ENCODE data around the gene MRPL3.

MRPL3 gene

DNA sequence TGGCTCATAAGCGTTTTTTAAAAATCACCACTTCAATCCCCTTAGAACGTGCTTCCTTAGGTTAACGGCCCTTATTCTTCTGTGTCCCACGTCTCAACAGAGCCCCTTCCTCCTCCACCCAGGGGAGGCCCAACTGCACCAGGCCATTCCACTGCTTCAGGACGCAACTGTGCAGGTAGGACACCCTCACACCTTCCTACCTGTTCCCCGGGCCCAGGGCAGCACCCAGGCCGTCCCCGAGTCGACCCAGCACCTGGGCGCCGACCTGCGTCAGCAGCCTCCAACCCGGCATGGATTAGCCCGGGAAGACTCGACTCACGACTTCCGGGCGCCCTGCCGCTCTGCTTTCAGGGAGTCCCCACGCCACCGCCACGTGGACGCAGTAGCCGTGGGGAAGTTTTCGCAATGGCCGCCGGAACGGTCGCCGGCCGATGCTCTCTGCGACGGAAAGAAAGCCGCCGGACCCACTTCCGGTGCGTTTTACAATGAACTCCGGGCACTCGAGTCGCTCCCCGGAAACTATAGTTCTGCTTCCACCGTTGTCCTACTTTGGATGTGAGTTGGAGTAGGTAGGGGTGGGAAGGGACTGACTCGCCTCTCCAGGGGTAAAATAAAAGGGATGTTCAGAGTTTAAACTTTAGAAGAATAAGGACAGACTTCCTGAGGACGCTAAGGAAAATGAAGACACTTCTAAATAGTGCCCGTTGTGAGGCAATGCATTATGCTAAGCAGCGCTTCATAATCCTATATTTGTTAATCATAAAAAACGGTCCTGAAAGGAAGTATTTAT, at the start of gene MRPL3:
TSS of gene MRPL3 (minus strand) at position 442 of the 790 bp plus-strand sequence. CDS start at position 292, 150 bp downstream.
- peak; percentile 67 for DNase-seq (ENCODE audit: extremely low read depth, low read depth)
- TF ChIP-seq, protein P1, sequence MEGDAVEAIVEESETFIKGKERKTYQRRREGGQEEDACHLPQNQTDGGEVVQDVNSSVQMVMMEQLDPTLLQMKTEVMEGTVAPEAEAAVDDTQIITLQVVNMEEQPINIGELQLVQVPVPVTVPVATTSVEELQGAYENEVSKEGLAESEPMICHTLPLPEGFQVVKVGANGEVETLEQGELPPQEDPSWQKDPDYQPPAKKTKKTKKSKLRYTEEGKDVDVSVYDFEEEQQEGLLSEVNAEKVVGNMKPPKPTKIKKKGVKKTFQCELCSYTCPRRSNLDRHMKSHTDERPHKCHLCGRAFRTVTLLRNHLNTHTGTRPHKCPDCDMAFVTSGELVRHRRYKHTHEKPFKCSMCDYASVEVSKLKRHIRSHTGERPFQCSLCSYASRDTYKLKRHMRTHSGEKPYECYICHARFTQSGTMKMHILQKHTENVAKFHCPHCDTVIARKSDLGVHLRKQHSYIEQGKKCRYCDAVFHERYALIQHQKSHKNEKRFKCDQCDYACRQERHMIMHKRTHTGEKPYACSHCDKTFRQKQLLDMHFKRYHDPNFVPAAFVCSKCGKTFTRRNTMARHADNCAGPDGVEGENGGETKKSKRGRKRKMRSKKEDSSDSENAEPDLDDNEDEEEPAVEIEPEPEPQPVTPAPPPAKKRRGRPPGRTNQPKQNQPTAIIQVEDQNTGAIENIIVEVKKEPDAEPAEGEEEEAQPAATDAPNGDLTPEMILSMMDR (IDR thresholded peaks at IDR 0.05; ENCODE audit: low read depth, low read length) = no peak

DNA sequence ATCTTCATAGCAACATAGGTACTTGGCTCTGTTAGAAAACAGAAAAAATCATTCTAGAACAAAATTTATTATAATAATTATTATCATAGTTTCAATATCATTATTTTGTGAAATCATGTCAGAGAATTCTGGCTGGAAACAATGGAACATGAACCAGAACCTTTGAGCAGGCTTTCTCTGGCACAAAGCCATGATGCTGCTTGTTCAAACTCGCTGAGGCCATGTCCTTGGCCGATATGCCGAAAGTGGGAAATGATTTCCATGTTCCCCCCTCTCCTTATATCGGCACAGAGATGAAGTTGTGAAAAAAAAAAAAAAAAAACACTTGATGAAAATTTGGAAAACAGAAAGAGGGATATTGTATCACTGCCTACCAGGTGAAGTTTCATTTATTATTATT, 49.0 kb upstream of the MRPL3 start:
- no peak for DNase-seq (ENCODE audit: extremely low read depth, low read depth)
- TF ChIP-seq, protein P1 (IDR thresholded peaks at IDR 0.05; ENCODE audit: low read depth, low read length) = no peak

DNA sequence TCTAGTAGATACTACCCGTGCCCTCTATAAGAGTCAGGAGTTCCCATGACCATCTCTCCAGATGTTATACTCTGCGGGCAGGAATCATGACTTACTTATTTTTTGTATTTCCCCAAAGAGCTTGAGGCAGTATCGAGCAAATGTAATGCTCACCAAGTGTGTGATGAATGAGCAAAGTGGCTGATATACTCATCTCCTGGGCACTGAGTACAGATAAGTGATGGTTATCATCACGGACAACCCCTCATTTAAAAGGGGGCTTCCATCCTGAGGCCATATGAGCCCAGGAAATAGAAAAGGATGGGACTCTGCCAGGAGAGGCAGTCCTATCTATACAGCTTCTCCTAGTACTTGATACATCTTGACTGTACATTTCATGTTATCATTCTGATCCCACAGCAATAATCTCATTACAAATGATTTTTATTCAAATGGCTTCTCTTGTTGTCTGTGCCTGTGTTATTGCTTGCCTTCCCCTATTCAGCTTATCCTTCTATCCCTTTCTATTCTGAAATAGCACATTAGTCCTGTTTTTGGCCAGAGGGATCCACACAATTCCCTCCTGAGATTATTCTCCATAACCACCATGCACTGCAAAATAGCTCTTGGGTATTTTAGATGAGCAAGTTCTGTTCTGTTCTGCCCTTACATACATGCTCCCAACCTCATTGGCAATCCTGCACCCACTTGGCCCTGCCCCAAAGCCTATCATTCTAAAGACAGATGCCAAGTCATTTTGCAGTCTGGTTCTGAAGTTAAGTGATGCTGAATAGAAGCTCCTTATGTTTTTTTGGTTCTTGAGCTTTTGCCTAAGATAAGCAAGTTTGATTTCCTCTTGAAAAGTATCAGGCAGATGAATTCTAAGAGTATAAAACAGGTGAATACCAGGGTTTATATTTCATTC, 48.0 kb upstream of the MRPL3 start:
- TF ChIP-seq, protein P1 (IDR thresholded peaks at IDR 0.05; ENCODE audit: low read depth, low read length) = no peak
- no peak for DNase-seq (ENCODE audit: extremely low read depth, low read depth)

DNA sequence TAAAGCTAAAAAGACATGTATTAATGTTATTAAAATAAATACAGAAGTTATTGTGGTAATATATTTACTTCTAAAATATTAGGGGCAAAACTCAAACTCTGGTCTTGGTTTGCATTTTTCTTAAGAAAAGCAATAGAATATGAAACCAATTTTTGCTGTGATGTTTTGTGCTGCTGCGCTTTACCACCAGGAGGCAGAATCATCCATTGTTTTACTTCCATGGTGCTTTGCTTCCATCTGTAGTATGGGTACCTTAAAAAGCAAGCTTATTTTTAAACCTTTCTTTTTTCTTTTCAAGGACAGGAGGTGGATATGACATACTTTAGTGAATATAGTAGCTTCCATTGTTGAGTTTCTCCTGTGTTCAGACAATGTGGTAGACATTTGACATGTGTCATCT, 46.6 kb upstream of the MRPL3 start:
- no peak for DNase-seq (ENCODE audit: extremely low read depth, low read depth)
- TF ChIP-seq, protein P1 (IDR thresholded peaks at IDR 0.05; ENCODE audit: low read depth, low read length) = peak; percentile 25

DNA sequence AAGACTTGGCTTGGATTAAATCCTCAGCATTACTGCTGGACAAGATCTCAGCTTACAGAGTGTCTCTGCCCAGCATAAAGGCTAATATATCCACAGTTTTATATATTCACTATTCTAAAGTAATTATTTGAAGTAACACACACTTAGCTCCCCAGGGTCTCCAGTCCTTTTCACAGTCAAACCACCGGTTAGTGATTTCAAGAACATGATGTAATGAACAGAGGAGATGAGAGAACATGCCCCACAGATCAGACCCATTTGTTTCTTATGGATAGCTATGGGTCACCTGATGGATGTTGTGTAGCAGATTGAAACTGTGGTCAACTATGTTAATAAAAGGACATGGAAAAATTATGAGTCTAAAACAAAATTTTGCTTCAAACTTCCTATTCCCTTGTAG, 44.8 kb upstream of the MRPL3 start:
- TF ChIP-seq, protein P1 (IDR thresholded peaks at IDR 0.05; ENCODE audit: low read depth, low read length) = no peak

DNA sequence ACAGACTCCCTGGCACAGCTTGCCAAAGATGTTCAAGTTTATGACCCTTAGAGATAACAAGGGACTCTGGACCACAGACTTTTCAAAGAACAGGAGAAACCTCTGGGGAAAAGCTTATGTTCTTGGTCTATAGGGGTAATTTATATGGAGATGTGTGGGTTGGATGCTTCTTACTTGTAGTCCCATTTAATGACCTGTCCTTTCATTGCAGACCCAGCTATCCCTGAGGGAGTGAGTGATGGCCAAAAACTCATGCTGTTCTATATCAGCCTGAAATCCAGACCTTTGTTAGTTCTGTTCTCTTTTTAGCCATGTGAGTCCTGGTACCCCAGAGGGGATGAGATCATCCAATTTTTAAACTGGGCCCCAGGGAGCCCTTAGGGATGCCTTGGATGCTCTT, 43.7 kb upstream of the MRPL3 start:
- TF ChIP-seq, protein P1 (IDR thresholded peaks at IDR 0.05; ENCODE audit: low read depth, low read length) = no peak
- no peak for DNase-seq (ENCODE audit: extremely low read depth, low read depth)

More for the DNA sequence above, 44.8 kb upstream of the MRPL3 start:
- no peak for DNase-seq (ENCODE audit: extremely low read depth, low read depth)

DNA sequence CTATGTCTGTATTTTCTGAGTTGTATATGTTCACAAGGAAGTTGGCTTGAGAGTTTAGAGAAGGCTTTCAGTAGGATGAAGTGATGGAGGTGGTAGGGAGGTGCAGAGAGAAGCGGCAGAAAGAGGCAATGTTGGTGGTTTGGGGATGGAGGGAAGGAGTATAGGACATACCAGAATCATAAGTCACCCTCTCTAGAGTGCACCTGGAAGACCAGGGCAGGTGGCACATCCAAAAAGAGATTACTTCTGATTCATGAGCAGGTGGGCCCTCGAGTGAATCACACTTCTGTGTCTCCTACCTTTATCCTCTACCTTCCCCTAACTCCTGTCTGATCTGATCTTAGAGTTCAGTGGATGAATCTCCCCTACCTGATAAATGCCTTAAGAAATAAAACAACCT, 41.8 kb upstream of the MRPL3 start:
- no peak for DNase-seq (ENCODE audit: extremely low read depth, low read depth)
- TF ChIP-seq, protein P1 (IDR thresholded peaks at IDR 0.05; ENCODE audit: low read depth, low read length) = no peak
